OCI-LY1 (cell line): Measurements from ENCODE around the gene TAAR5.

Experiments
- H2AFZ ChIP-seq: fragments of 200-600 bp; sonication (generic), shearing (Covaris generic); 2 replicates; pipeline ENCODE4 v1.6.0; 2014; ENCODE audit warnings: antibody characterized with exemption, mild to moderate bottlenecking, low read length
- H3F3A ChIP-seq: fragments of 200-600 bp; sonication (generic), shearing (Covaris generic); 2 replicates; pipeline ENCODE4 v1.6.0; 2014; ENCODE audit warnings: mild to moderate bottlenecking, antibody characterized with exemption, low read length, moderate library complexity; ENCODE audit not compliant: insufficient read depth
- H3K27ac ChIP-seq: fragments of 200-600 bp; sonication (generic); 2 replicates; pipeline ENCODE4 v1.5.1; 2014; ENCODE audit warnings: low read length, mixed run types, mild to moderate bottlenecking, low read depth; ENCODE audit not compliant: poor library complexity, severe bottlenecking
- H3K27me3 ChIP-seq: fragments of 200-600 bp; sonication (generic); 2 replicates; pipeline ENCODE4 v1.6.0; 2014; ENCODE audit warnings: antibody characterized with exemption, mild to moderate bottlenecking, low read length, moderate library complexity; ENCODE audit not compliant: insufficient read depth
- H3K36me3 ChIP-seq: fragments of 200-600 bp; sonication (generic); 2 replicates; pipeline ENCODE4 v1.6.1; 2014; ENCODE audit warnings: mild to moderate bottlenecking, antibody characterized with exemption, low read length, moderate library complexity, mixed read lengths; ENCODE audit not compliant: insufficient read depth
- H3K4me1 ChIP-seq: fragments of 200-600 bp; sonication (generic); 2 replicates; pipeline ENCODE4 v1.5.1; 2014; ENCODE audit warnings: mild to moderate bottlenecking, low read length, moderate library complexity; ENCODE audit not compliant: insufficient read depth, severe bottlenecking
- H3K4me2 ChIP-seq: fragments of 200-600 bp; sonication (generic), shearing (Covaris generic); 2 replicates; pipeline ENCODE4 v1.6.1; 2014; ENCODE audit warnings: low read length
- H3K4me3 ChIP-seq: fragments of 200-600 bp; sonication (generic); 2 replicates; pipeline ENCODE4 v1.5.1; 2014; ENCODE audit warnings: low read length, low read depth, mild to moderate bottlenecking, mixed read lengths; ENCODE audit not compliant: poor library complexity, severe bottlenecking
- H3K79me2 ChIP-seq: fragments of 200-600 bp; shearing (Covaris generic); 2 replicates; pipeline ENCODE4 v1.6.1; 2016; ENCODE audit warnings: mixed run types, low read length, mixed read lengths; ENCODE audit not compliant: insufficient read depth
- H3K9ac ChIP-seq: fragments of 200-600 bp; sonication (generic), shearing (Covaris generic); 2 replicates; pipeline ENCODE4 v1.6.1; 2014; ENCODE audit warnings: mild to moderate bottlenecking, low read length, mixed read lengths
- H3K9me2 ChIP-seq: fragments of 200-600 bp; sonication (generic), shearing (Covaris generic); 2 replicates; pipeline ENCODE4 v1.6.1; 2014; ENCODE audit warnings: low read depth, mild to moderate bottlenecking, low read length, mixed read lengths
- H3K9me3 ChIP-seq: fragments of 200-600 bp; shearing (Covaris generic); 2 replicates; pipeline ENCODE4 v1.6.1; 2014; ENCODE audit warnings: low read length, mixed read lengths
- H4K20me1 ChIP-seq: fragments of 200-600 bp; sonication (generic), shearing (Covaris generic); 2 replicates; pipeline ENCODE4 v1.6.0; 2016; ENCODE audit warnings: mild to moderate bottlenecking, low read length; ENCODE audit not compliant: insufficient read depth
- CTCF ChIP-seq: fragments of 200-600 bp; sonication (generic), shearing (Covaris generic); IDR thresholded peaks from 2 replicates; pipeline ENCODE4 v1.5.1; 2017; ENCODE audit warnings: mild to moderate bottlenecking, antibody characterized with exemption, low read length, moderate library complexity, mixed read lengths
- EZH2 ChIP-seq: fragments of 200-600 bp; sonication (generic), shearing (Covaris generic); IDR thresholded peaks from 2 replicates; pipeline ENCODE4 v1.8.0; 2017; ENCODE audit warnings: borderline replicate concordance, mixed run types, mild to moderate bottlenecking, antibody characterized with exemption, low read length, moderate library complexity, mixed read lengths

The TAAR5 gene

GRCh38 chr6:132614554-132614953 lies 25.0 kb upstream of the TAAR5 start:
- Histone ChIP-seq H4K20me1 (no peaks in the 10 kb centered on the region), H3K9me2 (no peaks in the 10 kb centered on the region), H3K9me3 (no peaks in the 10 kb centered on the region), H2AFZ (no peak overlapping the region), H3K4me3 (no peak overlapping the region), H3K36me3 (no peaks in the 10 kb centered on the region), H3K27ac (no peak overlapping the region), H3K9ac (no peak overlapping the region), H3K4me1 (no peaks in the 10 kb centered on the region), H3K79me2 (no peaks in the 10 kb centered on the region), H3K4me2 (no peak overlapping the region), H3K27me3 (no peaks in the 10 kb centered on the region), H3F3A (no peaks in the 10 kb centered on the region)
- TF ChIP-seq CTCF = no peak
- TF ChIP-seq EZH2 = no peak

- Histone ChIP-seq H3K9ac (no peak overlapping the region), H3K9me3 (no peaks in the 10 kb centered on the region), H3K27ac (no peak overlapping the region), H3K9me2 (no peaks in the 10 kb centered on the region), H3K4me3 (no peak overlapping the region), H3F3A (no peaks in the 10 kb centered on the region), H3K27me3 (no peaks in the 10 kb centered on the region), H3K36me3 (no peaks in the 10 kb centered on the region), H2AFZ (no peak overlapping the region), H3K79me2 (no peaks in the 10 kb centered on the region), H4K20me1 (no peaks in the 10 kb centered on the region), H3K4me1 (no peaks in the 10 kb centered on the region), H3K4me2 (no peak overlapping the region)
- TF ChIP-seq EZH2 (no peak), CTCF (no peak)
Measured at GRCh38 chr6:132612449-132613108, 23.0 kb upstream of the TAAR5 start.

GRCh38 chr6:132611616-132612015 lies 22.1 kb upstream of the TAAR5 start:
- no peak overlapping the region for H3K4me2 ChIP-seq
- no peak overlapping the region for H3K4me3 ChIP-seq
- TF ChIP-seq EZH2 (no peak), CTCF (no peak)
- no peak overlapping the region for H2AFZ ChIP-seq
- H3K27ac ChIP-seq = no peak overlapping the region
- H3K79me2 ChIP-seq = no peaks in the 10 kb centered on the region
- H3K4me1 ChIP-seq = no peaks in the 10 kb centered on the region
- H3F3A ChIP-seq = no peaks in the 10 kb centered on the region
- no peaks in the 10 kb centered on the region for H3K27me3 ChIP-seq
- H3K36me3 ChIP-seq = no peaks in the 10 kb centered on the region
- H4K20me1 ChIP-seq = no peaks in the 10 kb centered on the region
- H3K9ac ChIP-seq = no peak overlapping the region
- no peaks in the 10 kb centered on the region for H3K9me2 ChIP-seq
- H3K9me3 ChIP-seq = no peaks in the 10 kb centered on the region
